CD8-positive, alpha-beta memory T cell (primary cell): ENCODE data around the gene CHIC2. TPM values are rescaled to one million over a fixed set of nuclear protein-coding genes. Genes with fewer than 3 reads are reported as not detected.
"Not testable (repeated sequence)": the region's sequence is repeated elsewhere in the genome, so short reads cannot be mapped to it uniquely, and the experiment has no call there.

ENCODE experiments used
- CTCF ChIA-PET: fragments of 350-600 bp; sonication (Branson Sonifier 250); formaldehyde crosslinking; loops from one replicate; lab custom pipeline; 2021; ENCODE audit warnings: antibody characterized with exemption; lab: Charles Lee
- POLR2A ChIA-PET: fragments of 350-600 bp; sonication (Branson Sonifier 250); formaldehyde crosslinking; loops from one replicate; lab custom pipeline; 2021; ENCODE audit warnings: antibody characterized with exemption; lab: Charles Lee
- DNase-seq, 5 donors: peaks; one replicate each; pipeline versions ENCODE4 v3.0.0 to v3.0.0-alpha.2; 2020 to 2022; ENCODE audit warnings: mixed read lengths in 1 of 5
- H3K27ac ChIP-seq: one replicate; pipeline ENCODE4 v1.7.0; 2013; ENCODE audit warnings: low read depth, mild to moderate bottlenecking, low read length, moderate library complexity
- H3K27me3 ChIP-seq: 2 replicates; pipeline ENCODE4 v1.7.0; 2013; ENCODE audit warnings: low read length, mild to moderate bottlenecking; ENCODE audit not compliant: insufficient read depth, poor library complexity, severe bottlenecking
- H3K36me3 ChIP-seq: 2 replicates; pipeline ENCODE4 v1.7.0; 2013; ENCODE audit warnings: mild to moderate bottlenecking, low read length, moderate library complexity; ENCODE audit not compliant: insufficient read depth
- H3K4me1 ChIP-seq: 2 replicates; pipeline ENCODE4 v1.7.0; 2013; ENCODE audit warnings: mild to moderate bottlenecking, low read length, moderate library complexity; ENCODE audit not compliant: insufficient read depth
- H3K4me3 ChIP-seq: 2 replicates; pipeline ENCODE4 v1.7.0; 2013; ENCODE audit warnings: mild to moderate bottlenecking, low read length
- H3K9me3 ChIP-seq: 2 replicates; pipeline ENCODE4 v1.7.0; 2013; ENCODE audit warnings: mild to moderate bottlenecking, low read length
- H3K27ac Mint-ChIP-seq, 8 donors: one replicate each; pipeline ENCODE4 v1.8.0; 2020 to 2021; ENCODE audit warnings: mixed read lengths in 8 of 8, mild to moderate bottlenecking in 6 of 8, inconsistent platforms in 3 of 8, moderate library complexity in 3 of 8
- H3K27me3 Mint-ChIP-seq, 2 donors: one replicate each; pipeline ENCODE4 v1.8.0; 2020 to 2021; ENCODE audit warnings: mixed read lengths in 2 of 2, mild to moderate bottlenecking in 1 of 2, moderate library complexity in 1 of 2
- H3K36me3 Mint-ChIP-seq, 3 donors: one replicate each; pipeline ENCODE4 v1.8.0; 2020 to 2021; ENCODE audit warnings: mixed read lengths in 3 of 3, inconsistent platforms in 1 of 3, mild to moderate bottlenecking in 1 of 3
- H3K4me1 Mint-ChIP-seq, 3 donors: one replicate each; pipeline ENCODE4 v1.8.0; 2020 to 2021; ENCODE audit warnings: mixed read lengths in 3 of 3, inconsistent platforms in 1 of 3, mild to moderate bottlenecking in 1 of 3
- H3K4me3 Mint-ChIP-seq, 7 donors: one replicate each; pipeline ENCODE4 v1.8.0; 2020 to 2021; ENCODE audit warnings: mixed read lengths in 7 of 7, mild to moderate bottlenecking in 6 of 7, moderate library complexity in 4 of 7, inconsistent platforms in 2 of 7
- H3K9me3 Mint-ChIP-seq, 5 donors: one replicate each; pipeline ENCODE4 v1.8.0; 2020 to 2022; ENCODE audit warnings: mixed read lengths in 5 of 5, mild to moderate bottlenecking in 3 of 5, moderate library complexity in 2 of 5, inconsistent platforms in 1 of 5
- polyA plus RNA-seq: library from polyadenylated mRNA; unstranded; fragments of 300-500 nt; fragmentation: Illumina TruSeq; gene quantifications from one replicate; pipeline ENCODE4 v1.2.3, GENCODE V29; 2021
- total RNA-seq, 2 experiments: library from RNA; stranded (reverse); gene quantifications; one replicate each; pipeline ENCODE4 v1.2.3, GENCODE V29; 2021

Gene CHIC2
- total and polyA plus RNA-seq, 3 experiments from 2014 or later = 25.0 to 57.3 (median 27.9) TPM

DNA sequence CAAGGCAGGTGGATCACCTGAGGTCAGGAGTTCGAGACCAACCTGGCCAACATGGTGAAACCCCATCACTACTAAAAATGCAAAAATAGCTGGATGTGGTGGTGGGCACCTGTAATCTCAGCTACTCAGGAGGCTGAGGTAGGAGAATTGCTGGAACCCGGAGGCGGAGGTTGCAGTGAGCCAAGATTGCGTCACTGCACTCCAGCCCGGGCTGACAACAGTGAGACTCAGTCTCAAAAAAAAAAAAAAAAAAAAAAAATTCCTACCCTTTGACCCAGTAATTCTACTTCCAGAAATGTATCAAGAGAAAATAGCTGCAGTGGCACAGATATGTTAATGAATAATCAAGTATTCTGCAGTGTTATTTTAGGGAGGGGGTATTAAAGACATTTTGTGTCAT, 11.1 kb downstream of the CHIC2 start:
- not testable (repeated sequence) for H3K27ac ChIP-seq, H3K27ac Mint-ChIP-seq, H3K27me3 Mint-ChIP-seq, DNase-seq, H3K36me3 ChIP-seq, H3K4me3 ChIP-seq, H3K27me3 ChIP-seq, H3K9me3 ChIP-seq, H3K4me3 Mint-ChIP-seq, H3K9me3 Mint-ChIP-seq
- POLR2A ChIA-PET = interaction anchor here (0.9 kb wide), 1 partner anchor 39 kb away, joined by 5 read pairs; no protein-coding TSS in a partner anchor
- H3K4me1 Mint-ChIP-seq = peaks cover 67 to 83% (median 81%) of the 10 kb centered on the region in 3 donors
- CTCF ChIA-PET = interaction anchor here (1.3 kb wide), 1 partner anchor 11 kb away, joined by 3 read pairs; no protein-coding TSS in a partner anchor
- H3K4me1 ChIP-seq = peaks cover 53% of the 10 kb centered on the region
- peaks cover 2 to 20% (median 13%) of the 10 kb centered on the region in 3 donors for H3K36me3 Mint-ChIP-seq

DNA sequence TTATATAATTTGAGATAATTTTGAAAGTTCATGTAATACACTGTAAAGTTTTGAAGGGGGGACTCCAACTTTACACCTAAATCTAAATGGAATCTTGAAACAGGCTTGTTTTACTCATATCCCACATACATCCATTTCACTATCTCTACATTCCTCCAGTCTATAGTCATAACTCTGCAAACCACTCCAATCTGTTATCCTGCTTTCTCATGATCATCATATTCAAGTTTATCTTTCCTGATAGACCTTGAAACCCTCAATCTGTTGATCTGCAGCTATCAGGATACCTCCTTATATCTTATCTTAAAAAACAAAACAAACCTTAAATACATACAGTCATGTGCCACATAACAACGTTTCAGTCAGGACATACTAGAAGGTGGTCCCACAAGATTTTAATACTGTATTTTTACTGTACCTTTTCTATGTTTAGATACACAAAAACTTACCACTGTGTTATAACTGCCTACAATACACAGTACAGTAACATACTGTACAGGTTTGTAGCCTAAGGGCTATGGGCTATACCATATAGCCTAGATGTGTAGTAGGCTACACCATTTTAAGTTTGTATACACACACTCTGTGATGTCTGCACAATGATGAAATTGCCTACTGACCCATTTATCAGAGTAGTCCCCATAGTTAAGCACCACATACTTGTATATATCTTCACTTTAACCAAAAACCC, 14.0 kb downstream of the CHIC2 start:
- Mint-ChIP-seq H3K4me3 (peak overlapping the region in 1 of 7 donors; percentile 33), H3K27ac (peak overlapping the region in 5 of 8 donors; percentile 1 to 77 (median 8)), H3K4me1 (peaks cover 43 to 58% (median 55%) of the 10 kb centered on the region in 3 donors), H3K27me3 (no peaks in the 10 kb centered on the region), H3K36me3 (peaks cover 7 to 35% (median 13%) of the 10 kb centered on the region in 3 donors), H3K9me3 (peaks cover 0 to 2% (median 0%) of the 10 kb centered on the region in 5 donors)
- CTCF ChIA-PET = no interaction called here
- Histone ChIP-seq H3K27ac (no peak overlapping the region), H3K27me3 (no peaks in the 10 kb centered on the region), H3K36me3 (no peaks in the 10 kb centered on the region), H3K4me1 (peaks cover 23% of the 10 kb centered on the region), H3K9me3 (no peaks in the 10 kb centered on the region), H3K4me3 (no peak overlapping the region)
- POLR2A ChIA-PET = no interaction called here
- no peak for DNase-seq

DNA sequence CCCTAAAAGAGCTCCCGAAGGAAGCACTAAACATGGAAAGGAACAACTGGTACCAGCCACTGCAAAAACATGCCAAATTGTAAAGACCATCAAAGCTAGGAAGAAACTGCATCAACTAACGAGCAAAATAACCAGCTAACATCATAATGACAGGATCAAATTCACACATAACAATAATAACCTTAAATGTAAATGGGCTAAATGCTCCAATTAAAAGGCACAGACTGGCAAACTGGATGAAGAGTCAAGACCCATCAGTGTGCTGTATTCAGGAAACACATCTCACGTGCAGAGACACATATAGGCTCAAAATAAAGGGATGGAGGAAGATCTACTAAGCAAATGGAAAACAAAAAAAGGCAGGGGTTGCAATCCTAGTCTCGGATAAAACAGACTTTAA, 20.8 kb downstream of the CHIC2 start:
- H3K4me1 ChIP-seq = peaks cover 11% of the 10 kb centered on the region
- peaks cover 36 to 52% (median 51%) of the 10 kb centered on the region in 3 donors for H3K4me1 Mint-ChIP-seq
- POLR2A ChIA-PET, H3K27ac ChIP-seq, DNase-seq, H3K27me3 Mint-ChIP-seq, H3K4me3 ChIP-seq, H3K36me3 ChIP-seq, H3K9me3 ChIP-seq, H3K9me3 Mint-ChIP-seq, H3K27me3 ChIP-seq: not testable (repeated sequence)
- peaks cover 20 to 61% (median 35%) of the 10 kb centered on the region in 3 donors for H3K36me3 Mint-ChIP-seq
- peak overlapping the region in 2 of 7 donors; percentile 16 to 23 for H3K4me3 Mint-ChIP-seq
- H3K27ac Mint-ChIP-seq = peak overlapping the region in 2 of 8 donors; percentile 32 to 63
- CTCF ChIA-PET = interaction anchor here (1.1 kb wide), 1 partner anchor 13 kb away, joined by 4 read pairs; no protein-coding TSS in a partner anchor

DNA sequence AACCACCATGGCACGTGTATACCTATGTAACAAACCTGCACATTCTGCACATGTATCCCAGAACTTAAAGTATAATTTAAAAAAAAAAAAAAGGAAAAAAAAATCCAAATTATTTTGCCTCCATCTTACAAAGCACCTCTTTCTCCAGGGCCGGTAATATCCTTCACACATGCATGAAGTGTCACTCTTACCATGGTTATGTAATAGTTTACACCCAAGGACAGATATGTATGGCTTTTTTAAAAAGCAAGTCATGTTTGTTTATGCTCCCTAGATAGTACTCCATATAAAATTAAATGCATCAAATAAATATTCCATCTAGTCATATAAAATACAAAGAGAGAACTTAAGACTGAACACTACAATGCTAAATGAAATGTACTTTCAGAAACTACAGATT, 22.5 kb downstream of the CHIC2 start:
- peak overlapping the region in 1 of 7 donors; percentile 21 for H3K4me3 Mint-ChIP-seq
- H3K4me1 Mint-ChIP-seq = peaks cover 42 to 60% (median 58%) of the 10 kb centered on the region in 3 donors
- POLR2A ChIA-PET = no interaction called here
- H3K4me1 ChIP-seq = peaks cover 11% of the 10 kb centered on the region
- no peaks in the 10 kb centered on the region for H3K27me3 Mint-ChIP-seq
- no peak overlapping the region for H3K27ac ChIP-seq
- no peaks in the 10 kb centered on the region for H3K27me3 ChIP-seq
- H3K36me3 Mint-ChIP-seq = peaks cover 24 to 61% (median 31%) of the 10 kb centered on the region in 3 donors
- no peak for DNase-seq
- CTCF ChIA-PET = no interaction called here
- H3K27ac Mint-ChIP-seq = peak overlapping the region in 4 of 8 donors; percentile 2 to 51 (median 24)
- H3K4me3 ChIP-seq = no peak overlapping the region
- H3K9me3 ChIP-seq = no peaks in the 10 kb centered on the region
- peaks cover 0 to 7% (median 4%) of the 10 kb centered on the region in 5 donors for H3K9me3 Mint-ChIP-seq
- peaks cover under 1% of the 10 kb centered on the region for H3K36me3 ChIP-seq

DNA sequence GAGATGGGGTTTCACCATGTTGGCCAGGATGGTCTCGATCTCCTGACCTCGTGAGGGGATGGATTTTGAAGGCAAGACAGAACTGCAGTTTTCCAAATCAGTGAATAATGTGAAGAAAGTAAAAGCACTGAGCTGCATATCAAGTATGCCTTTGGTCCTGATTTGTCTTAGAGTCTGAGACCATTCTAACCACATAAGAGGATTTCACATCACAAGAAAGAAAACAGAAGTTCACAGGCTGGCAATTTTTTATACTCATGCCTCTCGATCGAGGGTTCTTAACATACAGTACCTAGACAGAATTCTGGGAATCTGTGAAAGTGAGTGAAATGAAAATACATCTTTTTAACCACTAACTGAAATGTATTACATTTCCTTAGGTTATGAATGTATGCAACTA, 23.3 kb downstream of the CHIC2 start:
- ChIA-PET CTCF (no interaction called here), POLR2A (no interaction called here)
- Mint-ChIP-seq H3K9me3 (peaks cover 0 to 7% (median 4%) of the 10 kb centered on the region in 5 donors), H3K4me3 (peak overlapping the region in 1 of 7 donors; percentile 15), H3K36me3 (peaks cover 29 to 61% (median 35%) of the 10 kb centered on the region in 3 donors), H3K4me1 (peaks cover 48 to 65% (median 65%) of the 10 kb centered on the region in 3 donors), H3K27ac (peak overlapping the region in 1 of 8 donors; percentile 78), H3K27me3 (no peaks in the 10 kb centered on the region)
- H3K4me1 ChIP-seq = peaks cover 11% of the 10 kb centered on the region
- no peak overlapping the region for H3K27ac ChIP-seq
- no peaks in the 10 kb centered on the region for H3K27me3 ChIP-seq
- H3K4me3 ChIP-seq = no peak overlapping the region
- H3K9me3 ChIP-seq = no peaks in the 10 kb centered on the region
- peak in 1 of 5 donors; percentile 50 for DNase-seq
- peaks cover 4% of the 10 kb centered on the region for H3K36me3 ChIP-seq

DNA sequence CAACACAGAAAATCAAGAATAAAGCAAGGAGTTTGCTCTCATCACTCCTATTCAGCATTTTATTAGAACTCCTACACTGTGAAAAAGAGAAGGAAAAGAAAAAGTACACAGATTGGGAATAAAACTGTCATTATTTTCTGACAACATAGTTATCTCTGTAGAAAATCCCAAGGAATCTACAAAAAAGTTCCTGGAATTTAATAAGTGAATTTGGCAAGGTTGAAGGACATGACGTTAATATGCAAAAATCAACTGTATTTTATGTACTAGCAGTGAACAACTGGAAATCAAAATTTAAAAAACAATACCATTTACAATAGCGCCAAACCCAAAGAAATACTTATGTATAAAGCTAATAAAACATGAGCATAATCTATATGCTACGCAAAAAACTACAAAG, 26.3 kb downstream of the CHIC2 start:
- Histone ChIP-seq H3K27ac (no peak overlapping the region), H3K4me1 (peaks cover 11% of the 10 kb centered on the region), H3K27me3 (no peaks in the 10 kb centered on the region), H3K36me3 (peaks cover 4% of the 10 kb centered on the region), H3K9me3 (no peaks in the 10 kb centered on the region), H3K4me3 (no peak overlapping the region)
- no peak overlapping the region for H3K27ac Mint-ChIP-seq
- POLR2A ChIA-PET = no interaction called here
- H3K4me1 Mint-ChIP-seq = peaks cover 54 to 71% (median 70%) of the 10 kb centered on the region in 3 donors
- no peaks in the 10 kb centered on the region for H3K27me3 Mint-ChIP-seq
- H3K4me3 Mint-ChIP-seq = no peak overlapping the region
- CTCF ChIA-PET = no interaction called here
- H3K36me3 Mint-ChIP-seq = peaks cover 22 to 72% (median 35%) of the 10 kb centered on the region in 3 donors
- H3K9me3 Mint-ChIP-seq = no peaks in the 10 kb centered on the region
- DNase-seq = no peak

DNA sequence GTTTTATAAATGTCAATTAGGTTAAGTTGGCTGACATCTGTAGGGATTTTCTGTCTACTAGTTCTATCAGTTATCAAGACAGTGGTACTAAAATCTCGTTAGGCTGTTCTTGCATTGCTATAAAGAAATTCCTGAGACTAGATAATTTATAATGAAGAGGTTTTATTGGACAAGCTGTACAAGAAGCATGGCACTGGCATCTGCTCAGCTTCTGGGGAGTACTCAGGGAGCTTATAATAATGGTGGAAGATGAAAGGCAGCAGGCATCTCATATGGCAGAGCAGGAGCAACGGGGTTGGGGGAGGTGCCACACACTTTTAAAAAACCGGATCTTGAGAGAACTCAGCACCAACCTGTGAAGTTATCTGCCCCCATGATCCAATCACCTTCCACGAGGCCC, 28.2 kb downstream of the CHIC2 start:
- no peaks in the 10 kb centered on the region for H3K27me3 ChIP-seq
- Mint-ChIP-seq H3K27ac (peak overlapping the region in 1 of 8 donors; percentile 73), H3K9me3 (no peaks in the 10 kb centered on the region), H3K27me3 (no peaks in the 10 kb centered on the region), H3K36me3 (peaks cover 18 to 72% (median 35%) of the 10 kb centered on the region in 3 donors), H3K4me3 (no peak overlapping the region), H3K4me1 (peaks cover 51 to 64% (median 57%) of the 10 kb centered on the region in 3 donors)
- no peak overlapping the region for H3K4me3 ChIP-seq
- peaks cover 4% of the 10 kb centered on the region for H3K36me3 ChIP-seq
- H3K9me3 ChIP-seq = no peaks in the 10 kb centered on the region
- DNase-seq = no peak
- ChIA-PET CTCF (no interaction called here), POLR2A (no interaction called here)
- no peaks in the 10 kb centered on the region for H3K4me1 ChIP-seq
- no peak overlapping the region for H3K27ac ChIP-seq

DNA sequence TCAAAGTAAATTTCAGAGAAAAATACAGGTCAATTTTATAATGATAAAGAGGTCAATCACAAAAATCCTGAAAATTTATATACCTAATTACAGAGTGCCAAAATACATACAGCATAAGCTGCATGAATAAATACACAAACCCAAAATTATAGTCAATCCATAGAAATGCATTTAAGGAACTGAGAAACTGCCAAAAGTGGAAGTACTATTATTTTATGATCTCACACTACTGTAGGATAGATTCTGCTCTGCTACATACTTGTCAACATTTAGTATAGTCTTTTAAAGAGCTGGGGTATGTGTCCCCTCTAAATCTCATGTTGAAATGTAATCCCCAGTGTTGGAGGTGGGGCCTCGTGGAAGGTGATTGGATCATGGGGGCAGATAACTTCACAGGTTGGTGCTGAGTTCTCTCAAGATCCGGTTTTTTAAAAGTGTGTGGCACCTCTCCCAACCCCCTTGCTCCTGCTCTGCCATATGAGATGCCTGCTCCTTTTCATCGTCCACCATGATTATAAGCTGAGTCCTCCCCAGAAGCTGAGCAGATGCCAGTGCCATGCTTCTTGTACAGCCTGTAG, 31.8 kb downstream of the CHIC2 start:
- Mint-ChIP-seq H3K4me3 (peak overlapping the region in 1 of 7 donors; percentile 33), H3K9me3 (no peaks in the 10 kb centered on the region), H3K4me1 (peaks cover 43 to 62% (median 55%) of the 10 kb centered on the region in 3 donors), H3K27me3 (no peaks in the 10 kb centered on the region), H3K36me3 (peaks cover 6 to 53% (median 21%) of the 10 kb centered on the region in 3 donors), H3K27ac (peak overlapping the region in 2 of 8 donors; percentile 17 to 44)
- Histone ChIP-seq H3K36me3 (peaks cover 4% of the 10 kb centered on the region), H3K9me3 (no peaks in the 10 kb centered on the region), H3K27ac (no peak overlapping the region), H3K4me3 (no peak overlapping the region), H3K27me3 (no peaks in the 10 kb centered on the region), H3K4me1 (no peaks in the 10 kb centered on the region)
- ChIA-PET POLR2A (no interaction called here), CTCF (no interaction called here)
- DNase-seq = no peak
